PC-9 (cell line): ENCODE measurements around the gene POU5F1.

Source experiments
- EZH2 ChIP-seq: fragments of 200-600 bp; sonication (generic); IDR thresholded peaks from 2 replicates; pipeline ENCODE4 v1.8.0; 2017; ENCODE audit warnings: antibody characterized with exemption, low read depth
- TF ChIP-seq, protein P1 (sequence below): fragments of 200-600 bp; sonication (generic); conservative IDR thresholded peaks from 2 replicates; pipeline ENCODE4 v1.6.1; 2017; ENCODE audit warnings: mixed run types, antibody characterized with exemption, mild to moderate bottlenecking, moderate library complexity

DNA sequence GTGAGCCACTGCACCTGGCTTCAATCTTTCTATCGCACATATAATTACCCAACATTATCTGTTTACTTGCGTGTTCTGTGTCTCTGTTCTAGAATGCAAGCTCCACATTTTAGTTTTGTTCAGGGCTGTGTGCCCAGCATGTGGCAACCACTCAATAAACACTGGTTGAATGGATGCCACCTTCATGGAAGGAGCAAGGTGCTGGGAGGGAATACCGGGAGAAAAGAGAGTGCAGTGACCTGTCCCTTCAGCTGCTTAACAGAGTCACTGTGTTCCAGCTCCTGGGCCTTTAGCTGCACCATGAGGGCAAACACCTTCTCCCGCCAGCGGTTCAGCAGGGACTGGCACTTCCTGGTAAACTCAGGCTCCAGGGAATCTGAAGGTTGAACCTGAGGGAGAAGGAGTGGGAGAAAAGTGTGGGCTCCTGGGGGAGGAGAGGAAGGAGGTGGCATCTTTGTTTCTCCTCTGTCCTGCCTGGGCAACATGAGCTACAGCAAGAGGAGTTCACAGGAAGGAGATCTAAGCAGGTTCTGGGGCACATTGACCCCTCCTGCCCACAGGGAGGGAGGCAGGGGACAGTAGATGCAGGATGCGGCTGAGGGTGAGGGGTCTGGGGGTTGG is 20.5 kb downstream of the POU5F1 start:
- TF ChIP-seq, protein P1, sequence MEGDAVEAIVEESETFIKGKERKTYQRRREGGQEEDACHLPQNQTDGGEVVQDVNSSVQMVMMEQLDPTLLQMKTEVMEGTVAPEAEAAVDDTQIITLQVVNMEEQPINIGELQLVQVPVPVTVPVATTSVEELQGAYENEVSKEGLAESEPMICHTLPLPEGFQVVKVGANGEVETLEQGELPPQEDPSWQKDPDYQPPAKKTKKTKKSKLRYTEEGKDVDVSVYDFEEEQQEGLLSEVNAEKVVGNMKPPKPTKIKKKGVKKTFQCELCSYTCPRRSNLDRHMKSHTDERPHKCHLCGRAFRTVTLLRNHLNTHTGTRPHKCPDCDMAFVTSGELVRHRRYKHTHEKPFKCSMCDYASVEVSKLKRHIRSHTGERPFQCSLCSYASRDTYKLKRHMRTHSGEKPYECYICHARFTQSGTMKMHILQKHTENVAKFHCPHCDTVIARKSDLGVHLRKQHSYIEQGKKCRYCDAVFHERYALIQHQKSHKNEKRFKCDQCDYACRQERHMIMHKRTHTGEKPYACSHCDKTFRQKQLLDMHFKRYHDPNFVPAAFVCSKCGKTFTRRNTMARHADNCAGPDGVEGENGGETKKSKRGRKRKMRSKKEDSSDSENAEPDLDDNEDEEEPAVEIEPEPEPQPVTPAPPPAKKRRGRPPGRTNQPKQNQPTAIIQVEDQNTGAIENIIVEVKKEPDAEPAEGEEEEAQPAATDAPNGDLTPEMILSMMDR, result no peak
- no peak for TF ChIP-seq EZH2
